ENCODE data around the gene MRPS23. TPM values are rescaled to one million over a fixed set of nuclear protein-coding genes. Genes with fewer than 3 reads are reported as not detected.

The MRPS23 gene
- total and polyA plus RNA-seq, 2 of the 13 experiments (the other 11 are each of a cell fraction or from before 2014, with no cell fraction given): 63.2 to 181 TPM

DNA sequence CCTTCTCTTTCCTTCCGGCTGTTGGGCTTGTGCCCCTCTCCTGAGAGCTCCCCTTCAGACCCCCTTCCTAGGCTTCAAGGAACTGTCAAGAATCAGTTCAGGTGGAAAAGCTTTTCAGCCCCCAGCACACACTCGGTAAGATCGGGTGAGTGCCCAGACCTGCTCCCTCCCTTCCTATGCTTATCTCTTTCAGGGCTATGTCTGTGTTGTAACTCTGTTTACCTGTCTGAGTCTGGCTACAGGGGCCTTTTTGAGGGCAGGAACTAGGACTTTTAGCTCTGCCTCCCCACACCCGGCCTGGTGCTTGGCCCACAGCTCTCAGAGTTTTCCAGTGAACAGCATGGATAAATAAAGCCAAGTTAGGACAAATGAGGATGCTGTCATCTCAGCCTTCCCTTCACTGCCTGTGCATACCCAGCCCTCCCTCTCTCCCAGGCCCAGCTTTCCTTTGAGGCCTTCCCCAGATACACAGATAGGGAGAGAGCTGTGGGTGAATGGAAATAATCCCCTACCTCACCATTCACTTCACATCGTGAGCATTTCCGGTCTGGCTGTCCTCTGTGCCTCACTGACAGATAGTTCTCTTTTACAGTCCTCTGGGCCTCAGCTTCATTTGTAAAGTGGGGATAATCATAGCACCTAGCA is 5.7 kb upstream of the MRPS23 start (continued):
- TF ChIP-seq HDAC2 (CRISPR knock-in tag; IDR thresholded peaks at IDR 0.05) (peak; percentile 90), ZFP82 (CRISPR knock-in tag; IDR thresholded peaks at IDR 0.05; ENCODE audit: borderline replicate concordance) (no peak), ZNF317 (CRISPR knock-in tag; IDR thresholded peaks at IDR 0.05) (no peak; the same call in 1 of the 2 replicates), ZKSCAN8 (CRISPR knock-in tag; IDR thresholded peaks at IDR 0.05; ENCODE audit: borderline replicate concordance) (peak; percentile 77), ZFX (CRISPR knock-in tag; IDR thresholded peaks at IDR 0.05; ENCODE audit: low read depth) (peak; percentile 92), TSC22D2 (CRISPR knock-in tag; IDR thresholded peaks at IDR 0.05; ENCODE audit: borderline replicate concordance) (peak; percentile 24; the same call in 1 of the 2 replicates), HINFP (CRISPR knock-in tag; IDR thresholded peaks at IDR 0.05; ENCODE audit: low read depth) (peak; percentile 58; the same call in 1 of the 2 replicates), ZFYVE20 (CRISPR knock-in tag; IDR thresholded peaks at IDR 0.05; ENCODE audit: borderline replicate concordance, low read depth) (no peak), ASH2L (IDR thresholded peaks at IDR 0.05; ENCODE audit: insufficient read length, low read depth, low read length) (no peak), SP4 (CRISPR knock-in tag; IDR thresholded peaks at IDR 0.05) (peak; percentile 70), SOX6 (IDR thresholded peaks at IDR 0.05) (no peak), SOX6 (CRISPR knock-in tag; IDR thresholded peaks at IDR 0.05) (peak; percentile 85), HOXA3 (CRISPR knock-in tag; IDR thresholded peaks at IDR 0.05) (peak; percentile 80), ZNF432 (CRISPR knock-in tag; IDR thresholded peaks at IDR 0.05; ENCODE audit: borderline replicate concordance) (no peak), ATF7-NPFF (CRISPR knock-in tag; IDR thresholded peaks at IDR 0.05; ENCODE audit: low read depth) (no peak; the same call in none of the 2 replicates)
- TF ChIP-seq, protein P1, sequence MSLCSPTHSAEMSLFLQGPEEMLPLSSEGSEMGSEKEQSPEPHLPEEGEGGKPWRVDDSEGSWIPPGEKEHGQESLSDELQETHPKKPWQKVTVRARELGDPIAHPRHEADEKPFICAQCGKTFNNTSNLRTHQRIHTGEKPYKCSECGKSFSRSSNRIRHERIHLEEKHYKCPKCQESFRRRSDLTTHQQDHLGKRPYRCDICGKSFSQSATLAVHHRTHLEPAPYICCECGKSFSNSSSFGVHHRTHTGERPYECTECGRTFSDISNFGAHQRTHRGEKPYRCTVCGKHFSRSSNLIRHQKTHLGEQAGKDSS (CRISPR knock-in tag; IDR thresholded peaks at IDR 0.05; ENCODE audit: borderline replicate concordance, low read depth): 0 out of 2 replicates have a peak, but pooled peaks have one; percentile 45
- TF ChIP-seq, protein P2, sequence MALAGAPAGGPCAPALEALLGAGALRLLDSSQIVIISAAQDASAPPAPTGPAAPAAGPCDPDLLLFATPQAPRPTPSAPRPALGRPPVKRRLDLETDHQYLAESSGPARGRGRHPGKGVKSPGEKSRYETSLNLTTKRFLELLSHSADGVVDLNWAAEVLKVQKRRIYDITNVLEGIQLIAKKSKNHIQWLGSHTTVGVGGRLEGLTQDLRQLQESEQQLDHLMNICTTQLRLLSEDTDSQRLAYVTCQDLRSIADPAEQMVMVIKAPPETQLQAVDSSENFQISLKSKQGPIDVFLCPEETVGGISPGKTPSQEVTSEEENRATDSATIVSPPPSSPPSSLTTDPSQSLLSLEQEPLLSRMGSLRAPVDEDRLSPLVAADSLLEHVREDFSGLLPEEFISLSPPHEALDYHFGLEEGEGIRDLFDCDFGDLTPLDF (CRISPR knock-in tag; IDR thresholded peaks at IDR 0.05): no peak
- TF ChIP-seq, protein P3, sequence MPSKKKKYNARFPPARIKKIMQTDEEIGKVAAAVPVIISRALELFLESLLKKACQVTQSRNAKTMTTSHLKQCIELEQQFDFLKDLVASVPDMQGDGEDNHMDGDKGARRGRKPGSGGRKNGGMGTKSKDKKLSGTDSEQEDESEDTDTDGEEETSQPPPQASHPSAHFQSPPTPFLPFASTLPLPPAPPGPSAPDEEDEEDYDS (CRISPR knock-in tag; IDR thresholded peaks at IDR 0.05): peak; percentile 76
- TF ChIP-seq, protein P4, sequence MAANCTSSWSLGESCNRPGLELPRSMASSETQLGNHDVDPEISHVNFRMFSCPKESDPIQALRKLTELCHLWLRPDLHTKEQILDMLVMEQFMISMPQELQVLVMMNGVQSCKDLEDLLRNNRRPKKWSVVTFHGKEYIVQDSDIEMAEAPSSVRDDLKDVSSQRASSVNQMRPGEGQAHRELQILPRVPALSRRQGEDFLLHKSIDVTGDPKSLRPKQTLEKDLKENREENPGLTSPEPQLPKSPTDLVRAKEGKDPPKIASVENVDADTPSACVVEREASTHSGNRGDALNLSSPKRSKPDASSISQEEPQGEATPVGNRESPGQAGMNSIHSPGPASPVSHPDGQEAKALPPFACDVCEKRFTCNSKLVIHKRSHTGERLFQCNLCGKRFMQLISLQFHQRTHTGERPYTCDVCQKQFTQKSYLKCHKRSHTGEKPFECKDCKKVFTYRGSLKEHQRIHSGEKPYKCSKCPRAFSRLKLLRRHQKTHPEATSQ (CRISPR knock-in tag; IDR thresholded peaks at IDR 0.05; ENCODE audit: borderline replicate concordance): no peak; the same call in 1 of the 2 replicates
- TF ChIP-seq, protein P5, sequence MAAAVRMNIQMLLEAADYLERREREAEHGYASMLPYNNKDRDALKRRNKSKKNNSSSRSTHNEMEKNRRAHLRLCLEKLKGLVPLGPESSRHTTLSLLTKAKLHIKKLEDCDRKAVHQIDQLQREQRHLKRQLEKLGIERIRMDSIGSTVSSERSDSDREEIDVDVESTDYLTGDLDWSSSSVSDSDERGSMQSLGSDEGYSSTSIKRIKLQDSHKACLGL (CRISPR knock-in tag; IDR thresholded peaks at IDR 0.05): no peak
- TF ChIP-seq, protein P6, sequence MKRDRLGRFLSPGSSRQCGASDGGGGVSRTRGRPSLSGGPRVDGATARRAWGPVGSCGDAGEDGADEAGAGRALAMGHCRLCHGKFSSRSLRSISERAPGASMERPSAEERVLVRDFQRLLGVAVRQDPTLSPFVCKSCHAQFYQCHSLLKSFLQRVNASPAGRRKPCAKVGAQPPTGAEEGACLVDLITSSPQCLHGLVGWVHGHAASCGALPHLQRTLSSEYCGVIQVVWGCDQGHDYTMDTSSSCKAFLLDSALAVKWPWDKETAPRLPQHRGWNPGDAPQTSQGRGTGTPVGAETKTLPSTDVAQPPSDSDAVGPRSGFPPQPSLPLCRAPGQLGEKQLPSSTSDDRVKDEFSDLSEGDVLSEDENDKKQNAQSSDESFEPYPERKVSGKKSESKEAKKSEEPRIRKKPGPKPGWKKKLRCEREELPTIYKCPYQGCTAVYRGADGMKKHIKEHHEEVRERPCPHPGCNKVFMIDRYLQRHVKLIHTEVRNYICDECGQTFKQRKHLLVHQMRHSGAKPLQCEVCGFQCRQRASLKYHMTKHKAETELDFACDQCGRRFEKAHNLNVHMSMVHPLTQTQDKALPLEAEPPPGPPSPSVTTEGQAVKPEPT (CRISPR knock-in tag; IDR thresholded peaks at IDR 0.05; ENCODE audit: low read depth): no peak

All from HepG2 (cell line).